Thyroid gland (tissue), 4 donors: ENCODE data around the gene TREH.

Source experiments
- POLR2A ChIP-seq, 2 donors: fragments of 450-650 bp; IDR thresholded peaks; one replicate each; pipeline ENCODE4 v1.6.1; 2017; ENCODE audit warnings: antibody characterized with exemption in 2 of 2, mild to moderate bottlenecking in 2 of 2, moderate library complexity in 1 of 2
- TF ChIP-seq, protein P1 (sequence below), 6 experiments: fragments of 200-600 bp in 3 of 6; fragments of 450-650 bp in 3 of 6; sonication (generic) in 3 of 6; IDR thresholded peaks; one replicate each; pipeline ENCODE4 v1.5.1; 2016 to 2019; ENCODE audit warnings: antibody characterized with exemption in 6 of 6, mild to moderate bottlenecking in 2 of 6, inconsistent platforms in 1 of 6, moderate library complexity in 1 of 6

DNA sequence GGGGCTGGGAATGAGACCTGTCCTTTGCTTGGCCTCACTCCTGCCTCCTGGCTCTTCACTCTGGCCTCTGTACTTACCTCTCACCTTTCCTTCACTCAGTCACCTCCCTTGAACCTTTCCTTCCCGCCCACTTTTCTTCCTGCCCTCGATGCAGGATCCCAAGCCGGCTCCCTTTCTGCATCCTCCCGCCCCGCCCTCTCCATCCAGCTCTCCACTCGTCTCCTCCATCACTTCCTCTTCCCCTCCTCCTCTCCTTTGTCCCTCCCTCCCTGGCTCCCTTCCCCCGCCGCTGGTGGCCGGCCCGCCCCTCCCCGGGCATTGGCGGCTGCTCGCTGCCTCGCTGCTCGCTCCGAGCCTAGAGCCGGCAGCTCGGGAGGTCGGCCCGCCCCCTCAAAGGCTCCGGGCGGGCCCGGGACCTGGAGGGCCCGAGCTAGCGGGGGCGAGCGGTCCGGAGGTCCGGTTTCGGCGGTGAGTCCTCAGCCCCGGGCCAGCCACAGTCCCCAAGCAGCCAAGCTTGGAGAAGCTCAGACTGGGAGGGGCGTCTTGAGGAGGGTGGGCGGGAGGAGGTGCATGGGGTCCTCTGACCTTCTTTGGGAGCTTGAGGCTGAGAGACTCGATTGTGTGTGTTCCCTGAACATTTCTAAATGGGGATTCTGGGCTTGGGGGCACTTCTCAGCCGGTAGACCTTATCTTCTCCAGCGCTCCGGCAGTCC is 58.2 kb downstream of the TREH start:
- TF ChIP-seq, protein P1, sequence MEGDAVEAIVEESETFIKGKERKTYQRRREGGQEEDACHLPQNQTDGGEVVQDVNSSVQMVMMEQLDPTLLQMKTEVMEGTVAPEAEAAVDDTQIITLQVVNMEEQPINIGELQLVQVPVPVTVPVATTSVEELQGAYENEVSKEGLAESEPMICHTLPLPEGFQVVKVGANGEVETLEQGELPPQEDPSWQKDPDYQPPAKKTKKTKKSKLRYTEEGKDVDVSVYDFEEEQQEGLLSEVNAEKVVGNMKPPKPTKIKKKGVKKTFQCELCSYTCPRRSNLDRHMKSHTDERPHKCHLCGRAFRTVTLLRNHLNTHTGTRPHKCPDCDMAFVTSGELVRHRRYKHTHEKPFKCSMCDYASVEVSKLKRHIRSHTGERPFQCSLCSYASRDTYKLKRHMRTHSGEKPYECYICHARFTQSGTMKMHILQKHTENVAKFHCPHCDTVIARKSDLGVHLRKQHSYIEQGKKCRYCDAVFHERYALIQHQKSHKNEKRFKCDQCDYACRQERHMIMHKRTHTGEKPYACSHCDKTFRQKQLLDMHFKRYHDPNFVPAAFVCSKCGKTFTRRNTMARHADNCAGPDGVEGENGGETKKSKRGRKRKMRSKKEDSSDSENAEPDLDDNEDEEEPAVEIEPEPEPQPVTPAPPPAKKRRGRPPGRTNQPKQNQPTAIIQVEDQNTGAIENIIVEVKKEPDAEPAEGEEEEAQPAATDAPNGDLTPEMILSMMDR (IDR thresholded peaks at IDR 0.05): no peak
- TF ChIP-seq POLR2A (IDR thresholded peaks at IDR 0.05): peak in 1 of 2 donors; percentile 57
